Femur (tissue), 1 donor: ENCODE results near the gene CCDC187.
A peak's percentile ranks its signal among the peaks of the same experiment; 100 is the strongest.

Experiments
- DNase-seq: peaks from one replicate; pipeline ENCODE4 v3.0.0-alpha.2; 2017

The CCDC187 gene

DNA sequence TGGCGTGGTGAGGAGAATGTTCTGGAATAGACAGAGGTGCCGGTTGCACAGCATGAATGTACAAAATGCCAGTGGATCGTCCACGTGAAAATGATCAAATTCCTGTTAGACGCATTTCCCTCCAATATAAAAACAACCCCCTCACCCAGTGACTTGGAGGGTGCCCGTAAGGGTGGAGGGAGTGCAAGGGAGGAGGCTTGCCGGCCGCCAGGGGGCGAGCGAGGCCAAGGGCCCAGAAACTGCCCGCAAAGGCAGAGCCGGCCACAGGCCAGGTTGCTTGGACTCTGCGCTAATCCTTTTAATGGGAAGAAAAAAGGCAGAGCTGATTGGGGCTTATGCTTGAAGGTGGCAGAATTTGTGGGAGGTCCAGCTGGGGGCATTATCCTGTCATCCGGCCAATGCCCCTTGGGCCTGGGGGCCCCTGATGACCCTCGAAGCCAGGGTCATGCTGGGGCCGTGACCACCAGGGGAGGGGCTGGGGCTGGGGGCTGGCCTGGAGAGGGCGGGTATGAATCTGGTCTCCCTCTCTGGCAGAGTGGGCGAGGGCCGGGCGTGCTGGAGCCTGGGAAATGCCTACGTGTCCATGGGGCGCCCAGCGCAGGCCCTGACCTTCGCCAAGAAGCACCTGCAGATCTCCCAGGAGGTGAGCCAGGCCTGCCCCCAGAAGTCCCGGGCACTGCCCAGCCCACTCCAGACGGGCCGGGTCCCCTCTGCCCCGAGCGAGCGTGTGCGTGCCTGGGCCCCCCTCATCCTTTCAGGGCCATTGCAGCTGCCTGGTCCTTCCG, 35.5 kb upstream of the CCDC187 start:
- peak; percentile 75 for DNase-seq

DNA sequence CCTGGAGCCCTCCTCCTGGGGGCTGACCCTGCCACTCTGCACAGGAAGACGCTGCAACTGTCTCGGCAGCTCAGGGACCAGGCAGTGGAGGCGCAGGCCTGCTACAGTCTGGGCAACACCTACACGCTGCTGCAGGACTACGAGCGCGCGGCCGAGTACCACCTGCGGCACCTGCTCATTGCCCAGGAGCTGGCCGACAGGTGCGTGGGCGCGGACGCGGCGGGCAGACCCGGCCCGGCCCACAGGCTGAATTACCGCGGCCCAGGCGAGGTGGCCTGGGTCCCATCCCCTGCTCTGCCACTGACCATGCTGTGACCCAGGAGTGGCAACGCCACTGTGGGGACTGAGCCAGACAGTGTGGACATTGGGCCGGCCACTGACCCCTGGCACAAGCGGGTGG, 34.6 kb upstream of the CCDC187 start:
- no peak for DNase-seq

DNA sequence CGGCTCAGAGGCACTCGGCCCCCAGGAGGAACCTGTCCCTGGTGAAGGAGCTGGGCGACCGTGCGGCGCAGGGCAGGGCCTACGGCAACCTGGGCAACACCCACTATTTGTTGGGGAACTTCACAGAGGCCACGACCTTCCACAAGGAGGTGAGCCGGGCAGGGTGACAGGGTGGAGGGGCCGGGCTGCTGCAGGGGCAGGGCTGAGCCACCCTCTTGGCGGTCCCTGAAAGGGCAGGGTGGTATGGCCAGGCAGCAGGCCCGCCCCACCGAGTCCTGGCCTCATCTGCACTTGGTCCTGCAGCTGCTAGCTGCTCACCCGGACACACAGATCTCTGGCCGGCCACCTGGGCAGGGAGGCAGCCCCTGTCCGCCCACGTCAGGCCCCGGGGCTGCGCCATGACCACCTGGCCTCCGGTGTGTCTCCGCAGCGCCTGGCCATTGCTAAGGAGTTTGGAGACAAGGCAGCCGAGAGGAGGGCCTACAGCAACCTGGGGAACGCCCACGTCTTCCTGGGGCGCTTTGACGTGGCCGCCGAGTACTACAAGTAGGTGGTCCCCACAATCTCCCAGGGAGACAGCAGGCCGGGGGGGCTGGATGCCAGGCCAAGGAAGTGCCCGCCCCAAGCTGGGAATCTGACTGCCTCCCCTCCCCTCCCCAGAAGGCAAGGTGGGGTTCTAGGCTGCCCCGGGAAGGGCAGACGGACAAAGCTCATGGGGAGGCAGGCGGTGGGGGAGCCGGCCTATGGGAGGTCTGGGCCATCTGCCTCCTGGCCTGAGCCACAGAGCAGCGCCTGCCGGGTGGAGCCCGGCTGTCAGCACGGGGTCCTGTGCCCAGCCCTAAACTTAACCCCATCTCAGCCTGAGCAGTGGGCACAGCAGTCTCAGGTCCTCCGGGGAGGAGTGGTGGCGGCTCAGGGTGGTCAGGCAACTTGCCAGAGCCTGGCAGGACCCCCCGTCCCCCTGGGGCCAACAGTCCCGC, 33.8 kb upstream of the CCDC187 start:
- DNase-seq = no peak

DNA sequence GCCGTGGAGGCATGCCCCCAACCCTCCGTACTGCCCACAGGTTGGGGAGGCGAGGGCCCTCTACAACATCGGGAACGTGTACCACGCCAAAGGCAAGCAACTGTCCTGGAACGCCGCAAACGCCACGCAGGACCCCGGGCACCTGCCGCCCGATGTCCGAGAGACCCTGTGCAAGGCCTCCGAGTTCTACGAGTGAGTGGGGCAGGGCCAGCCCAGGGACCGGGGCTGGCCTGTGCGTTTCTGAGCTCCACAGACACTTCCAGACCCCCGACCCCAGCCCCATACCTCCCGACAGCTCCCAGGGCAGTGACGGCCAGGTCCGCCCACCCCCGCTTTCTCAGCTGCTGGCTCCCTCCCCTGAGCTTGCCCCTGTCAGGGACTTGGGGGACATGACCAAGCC, 33.0 kb upstream of the CCDC187 start:
- DNase-seq = no peak

DNA sequence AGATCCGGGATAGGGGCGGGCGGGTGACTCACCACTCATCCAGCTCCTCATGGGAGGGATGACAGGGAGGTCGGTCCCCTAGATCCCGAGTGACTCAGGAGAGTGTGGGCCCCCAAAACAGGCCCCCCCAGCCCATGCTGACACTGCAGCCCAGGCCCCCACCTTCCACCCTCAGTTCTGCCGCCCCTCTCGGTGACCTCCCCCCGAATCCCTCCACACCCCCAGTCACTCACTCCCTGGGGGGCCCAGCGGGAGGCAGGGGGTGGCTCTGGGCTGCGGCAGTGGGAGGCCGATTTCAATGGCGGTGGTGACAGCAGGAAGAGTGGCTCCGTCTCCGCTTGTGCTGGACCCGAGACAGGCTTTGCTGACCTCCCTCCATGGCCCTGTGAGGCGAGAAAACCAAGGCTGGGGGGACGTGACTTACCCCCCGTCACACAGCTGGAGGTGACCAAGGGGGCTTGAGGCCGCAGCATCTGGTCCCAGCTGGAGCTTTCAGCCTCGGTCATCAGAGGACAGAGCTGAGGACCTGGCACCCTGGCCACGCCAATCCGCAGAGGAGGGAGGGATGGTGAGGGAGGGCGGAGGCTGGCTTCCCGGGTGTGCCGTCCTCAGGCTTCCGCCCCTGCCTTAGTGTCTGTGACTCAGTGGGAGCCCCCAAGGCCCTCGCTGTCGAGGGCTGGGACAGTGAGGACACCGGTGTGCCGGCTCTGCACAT, 32.4 kb upstream of the CCDC187 start:
- DNase-seq = no peak

DNA sequence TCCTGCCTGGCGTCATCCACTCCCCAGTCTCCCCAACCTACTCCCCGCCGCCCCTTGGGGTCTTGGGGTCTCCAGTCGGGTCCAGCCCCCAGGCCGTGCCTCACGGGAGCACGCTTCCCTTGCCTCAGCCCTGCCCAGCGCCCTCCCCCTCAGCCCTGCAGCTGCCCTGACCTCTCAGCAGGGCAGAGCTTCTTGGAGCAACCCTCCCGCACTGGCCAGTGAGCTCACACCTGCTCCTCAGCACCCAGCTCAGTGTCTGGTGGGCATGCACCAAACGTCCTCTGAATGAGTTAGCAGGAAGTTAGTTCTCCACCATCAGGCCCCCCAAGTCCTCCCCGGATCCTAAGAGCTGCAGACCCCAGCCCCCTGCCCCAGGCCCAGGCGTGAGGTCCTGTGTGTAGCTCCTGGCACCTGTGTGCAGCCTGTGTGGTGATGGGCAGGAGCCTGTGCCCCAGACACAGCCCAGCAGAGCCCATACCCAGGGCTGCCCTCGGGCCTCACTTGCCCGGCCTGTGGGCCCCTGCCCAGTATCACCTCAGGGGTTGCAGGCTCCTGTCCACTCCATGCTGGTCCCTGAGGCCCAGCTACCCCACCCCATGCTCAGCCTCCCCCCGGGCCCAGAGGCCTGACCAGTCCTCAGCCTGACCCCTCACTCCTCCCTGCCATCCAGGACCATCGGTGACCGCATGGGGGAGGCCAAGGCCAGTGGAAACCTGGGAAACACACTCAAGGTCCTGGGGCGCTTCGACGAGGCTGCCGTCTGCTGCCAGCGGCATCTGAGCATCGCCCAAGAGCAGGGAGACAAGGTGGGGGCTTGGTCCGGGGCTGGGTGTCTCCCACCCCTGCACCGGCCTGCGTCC, 31.6 kb upstream of the CCDC187 start:
- no peak for DNase-seq

DNA sequence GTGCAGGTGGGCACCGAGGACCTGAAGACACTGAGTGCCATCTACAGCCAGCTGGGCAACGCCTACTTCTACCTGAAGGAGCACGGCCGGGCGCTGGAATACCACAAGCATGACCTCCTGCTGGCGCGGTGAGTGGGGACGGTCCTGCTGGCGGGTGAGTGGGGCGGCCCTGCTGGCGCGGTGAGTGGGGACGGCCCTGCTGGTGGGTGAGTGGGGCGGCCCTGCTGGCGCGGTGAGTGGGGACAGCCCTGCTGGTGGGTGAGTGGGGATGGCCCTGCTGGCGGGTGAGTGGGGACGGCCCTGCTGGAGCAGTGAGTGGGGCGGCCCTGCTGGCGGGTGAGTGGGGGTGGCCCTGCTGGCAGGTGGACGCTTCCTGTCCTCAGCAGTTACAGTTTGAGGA, 30.6 kb upstream of the CCDC187 start:
- no peak for DNase-seq

DNA sequence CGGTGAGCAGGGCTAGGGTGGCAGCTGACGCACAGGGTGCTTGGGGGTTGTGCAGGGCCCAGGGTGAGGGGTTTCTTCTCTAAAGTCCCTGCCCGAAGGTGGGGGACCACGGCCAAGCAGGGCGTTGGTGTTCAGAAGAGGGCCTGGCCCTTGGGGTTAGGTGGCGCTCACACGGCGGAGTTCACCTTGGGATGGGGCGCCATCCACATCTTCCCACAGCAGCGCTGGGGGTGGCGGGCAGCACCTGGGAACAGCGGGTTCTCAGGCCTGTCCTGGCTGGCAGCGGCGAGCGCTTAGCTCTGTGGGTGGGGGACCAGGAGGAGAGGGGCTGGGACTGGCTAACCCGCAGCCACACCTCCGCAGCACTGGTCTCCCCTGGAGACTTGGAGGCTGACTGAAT, 29.6 kb upstream of the CCDC187 start:
- DNase-seq = no peak

DNA sequence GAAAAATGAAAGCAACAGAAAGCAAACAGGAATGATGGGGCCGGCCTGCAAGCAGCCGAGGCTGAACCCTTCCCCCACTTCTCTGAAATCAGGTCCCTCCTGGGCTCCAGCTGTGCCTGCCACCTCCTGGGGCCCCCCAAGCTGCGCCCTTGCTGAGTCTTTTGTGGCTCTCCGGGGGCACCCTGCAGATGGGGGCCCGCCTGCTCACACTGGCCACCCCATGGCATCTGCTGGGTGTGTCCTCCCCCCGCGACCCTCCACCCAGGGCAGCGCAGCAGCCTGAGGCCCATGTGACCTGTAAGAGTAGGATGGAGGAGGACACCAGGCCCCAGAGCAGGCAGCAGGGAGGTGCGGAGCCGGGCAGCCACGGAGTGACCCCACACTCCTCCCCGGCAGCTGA, 29.2 kb upstream of the CCDC187 start:
- no peak for DNase-seq

DNA sequence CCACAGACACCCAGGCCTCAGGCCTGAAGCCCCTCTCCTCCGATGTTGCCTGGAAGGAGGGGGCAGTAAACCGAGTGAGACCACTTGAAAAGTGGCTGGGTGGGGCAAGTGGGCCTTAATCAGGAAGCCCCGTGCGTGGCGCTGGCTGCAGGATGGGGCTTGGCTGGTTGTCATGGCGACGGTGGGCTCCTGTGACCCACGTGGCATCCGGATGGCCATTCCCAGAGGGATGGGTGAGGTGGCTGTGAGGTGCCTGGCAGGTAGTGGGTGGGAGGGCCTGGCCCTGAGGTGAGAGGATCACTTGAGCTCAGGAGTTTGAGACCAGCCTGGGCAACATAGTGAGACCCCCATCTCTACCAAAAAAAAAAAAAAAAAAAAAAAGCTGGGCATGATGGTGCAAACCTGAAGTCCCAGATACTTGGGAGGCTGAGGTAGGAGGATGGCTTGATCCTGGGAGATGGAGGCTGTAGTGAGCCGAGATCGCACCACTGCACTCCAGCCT, 28.6 kb upstream of the CCDC187 start:
- DNase-seq = no peak

DNA sequence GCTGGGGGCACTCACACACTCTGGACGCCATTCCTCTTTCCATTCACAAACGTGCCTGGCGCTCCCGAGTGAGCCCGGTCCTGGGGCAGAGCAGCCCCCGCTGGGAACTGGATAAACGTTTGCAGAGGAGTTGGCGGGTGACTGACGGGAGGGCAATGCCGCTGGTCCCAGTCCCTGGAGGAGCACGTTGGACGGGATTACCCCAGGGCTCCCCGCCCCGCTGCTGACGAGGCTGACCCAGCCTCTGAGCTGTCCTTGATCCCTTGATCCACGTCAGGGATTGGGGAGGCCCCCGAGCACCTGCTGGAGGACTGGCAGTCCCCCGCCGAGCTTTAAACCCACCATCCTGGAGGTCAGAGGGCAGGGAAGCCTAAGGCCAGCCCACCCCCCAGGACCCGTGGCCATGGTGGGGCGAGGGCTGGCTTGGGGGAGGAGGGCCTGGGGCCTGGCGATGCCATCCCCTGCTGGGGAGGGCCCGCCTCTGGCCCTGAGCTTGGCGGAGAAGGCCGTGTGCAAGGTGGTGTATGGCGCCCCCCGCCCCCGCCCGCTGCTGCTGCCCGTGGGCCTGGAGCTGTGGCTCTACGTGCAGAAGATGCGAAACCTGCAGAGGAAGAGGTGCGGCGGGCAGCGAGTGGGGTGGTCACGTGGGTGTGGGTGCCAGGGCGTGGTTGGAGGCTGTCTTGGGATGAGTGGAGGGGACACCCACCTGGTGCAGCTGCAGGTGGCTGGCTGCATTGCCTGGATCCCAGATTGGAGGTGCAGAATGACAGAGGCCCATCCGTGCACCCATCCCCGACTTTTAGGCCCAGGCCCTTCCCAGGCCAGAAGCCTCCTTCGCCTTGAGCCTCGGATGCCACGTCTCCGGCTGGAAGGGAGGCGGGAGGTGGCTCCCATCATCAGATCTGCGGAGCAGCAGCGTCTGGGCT, 27.9 kb upstream of the CCDC187 start:
- no peak for DNase-seq

DNA sequence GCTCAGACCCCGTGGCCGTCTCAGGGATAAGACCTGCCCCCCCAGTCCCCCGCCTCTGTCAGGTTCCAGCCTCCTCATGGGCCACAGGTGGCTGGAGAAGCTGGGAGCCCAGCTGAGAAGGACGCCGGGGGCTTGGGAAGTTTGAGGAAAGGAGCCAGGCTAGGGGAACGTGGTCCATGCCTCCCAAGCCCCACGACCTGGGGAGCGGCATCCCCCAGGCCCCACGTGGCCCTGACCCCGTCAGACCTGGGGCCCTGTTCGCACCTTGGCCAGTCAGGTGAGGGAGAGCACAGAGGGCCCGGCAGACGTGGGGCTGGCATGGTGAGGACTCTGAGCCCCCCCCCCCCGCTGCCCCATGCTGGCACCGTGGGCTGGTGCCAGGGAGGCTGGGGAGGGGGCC, 27.1 kb upstream of the CCDC187 start:
- DNase-seq = no peak

DNA sequence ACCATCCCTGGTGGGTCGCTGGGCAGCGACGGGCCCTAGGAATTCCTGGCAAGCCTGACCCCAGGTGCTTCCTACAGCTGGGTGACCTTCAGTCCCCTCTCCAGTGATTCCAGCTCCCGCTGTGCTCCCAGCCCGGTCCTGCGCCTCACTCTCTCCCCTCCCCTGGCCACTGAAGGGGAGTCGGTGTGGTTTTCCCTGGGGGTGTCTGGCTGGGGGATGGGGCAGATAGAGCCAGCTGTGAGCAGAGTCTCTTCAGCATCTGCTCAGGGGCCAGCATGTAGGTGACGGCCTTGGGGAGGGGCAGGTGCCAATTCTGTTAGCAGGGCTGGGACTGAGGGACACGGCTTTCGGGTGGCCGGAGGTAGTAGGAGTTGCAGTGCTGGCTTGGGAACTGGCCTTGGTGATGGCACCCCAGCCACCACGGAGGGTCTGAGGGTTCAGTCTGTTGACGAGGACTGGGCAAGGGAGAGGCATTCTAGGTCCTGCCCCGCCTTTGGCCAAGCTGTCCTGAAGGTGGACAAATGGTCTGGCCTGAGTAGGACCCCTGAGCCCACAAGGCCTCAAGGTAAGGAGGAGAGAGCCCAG, 26.6 kb upstream of the CCDC187 start:
- no peak for DNase-seq

DNA sequence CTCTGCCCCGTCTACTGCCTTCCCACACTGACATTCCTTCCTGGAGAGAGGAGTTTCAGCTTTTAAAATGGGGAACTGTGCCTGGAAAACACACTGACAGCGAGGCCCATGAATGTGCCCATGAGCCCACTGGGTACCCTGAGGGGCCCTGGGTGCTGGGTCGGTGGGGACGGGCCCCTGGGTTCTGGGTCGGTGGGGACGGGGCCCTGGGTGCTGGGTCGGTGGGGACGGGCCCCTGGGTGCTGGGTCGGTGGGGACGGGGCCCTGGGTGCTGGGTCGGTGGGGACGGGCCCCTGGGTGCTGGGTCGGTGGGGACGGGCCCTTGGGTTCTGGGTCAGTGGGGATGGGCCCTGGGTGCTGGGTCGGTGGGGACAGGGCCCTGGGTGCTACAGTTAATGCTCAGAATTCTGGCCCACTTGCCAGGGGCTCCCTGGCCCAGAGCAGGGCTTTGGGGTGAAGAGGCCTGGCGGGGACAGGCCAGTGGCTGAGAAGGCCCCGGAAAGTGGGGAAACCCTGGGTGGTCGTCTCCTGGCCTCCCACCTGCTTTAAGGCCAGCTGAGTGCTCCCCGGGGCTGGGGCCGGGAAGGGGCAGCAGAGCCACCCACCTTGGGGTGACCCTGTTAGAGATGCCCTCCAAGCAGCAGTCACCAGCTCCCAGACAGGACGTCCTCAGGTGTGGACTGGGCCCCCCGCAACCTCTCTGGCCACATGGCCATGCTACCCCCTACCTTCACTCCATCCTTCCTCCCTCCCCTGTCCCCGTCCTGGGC, 25.9 kb upstream of the CCDC187 start:
- no peak for DNase-seq

DNA sequence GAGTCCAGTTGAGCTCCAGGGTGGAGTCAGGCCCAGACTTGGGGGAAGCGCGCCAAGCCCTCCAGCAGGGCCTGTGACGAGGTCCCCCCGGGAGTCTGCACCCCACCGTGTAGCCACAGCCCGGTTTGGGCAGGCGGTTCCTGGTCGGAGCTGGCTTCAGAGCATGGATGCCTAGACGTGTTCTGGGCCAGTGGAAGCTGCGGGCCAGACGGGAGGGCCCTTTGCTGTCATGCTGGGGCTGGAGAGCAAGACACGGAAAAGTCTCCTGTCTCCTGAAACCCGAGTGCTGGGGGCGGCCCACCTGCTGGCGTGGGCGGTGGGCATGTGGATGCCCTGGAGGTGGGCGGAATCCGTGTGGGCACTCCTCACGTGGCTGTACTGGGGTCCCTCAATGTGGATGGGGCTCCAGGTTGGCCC, 25.3 kb upstream of the CCDC187 start:
- no peak for DNase-seq

DNA sequence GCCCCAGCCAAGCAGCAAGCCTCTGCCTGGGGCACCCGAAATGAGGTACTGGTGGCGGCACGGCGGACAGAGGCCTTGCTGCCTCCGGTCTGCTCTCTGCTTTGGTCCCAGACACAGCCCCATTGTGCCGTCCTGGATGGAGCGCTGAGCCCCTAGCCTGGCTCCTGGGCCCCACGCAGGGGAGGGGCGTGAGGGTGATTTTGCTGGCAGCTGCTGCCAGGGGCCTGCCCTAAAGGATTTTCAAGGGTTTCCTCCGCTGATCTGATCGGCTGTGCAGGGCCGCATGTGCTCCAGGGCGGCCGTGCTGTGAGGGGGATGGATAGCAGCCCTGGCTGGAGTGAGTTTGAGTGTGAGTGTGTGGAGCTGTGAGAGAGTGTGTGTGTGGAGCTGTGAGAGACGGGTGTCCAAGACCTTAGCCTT, 24.7 kb upstream of the CCDC187 start:
- peak; percentile 80 for DNase-seq

DNA sequence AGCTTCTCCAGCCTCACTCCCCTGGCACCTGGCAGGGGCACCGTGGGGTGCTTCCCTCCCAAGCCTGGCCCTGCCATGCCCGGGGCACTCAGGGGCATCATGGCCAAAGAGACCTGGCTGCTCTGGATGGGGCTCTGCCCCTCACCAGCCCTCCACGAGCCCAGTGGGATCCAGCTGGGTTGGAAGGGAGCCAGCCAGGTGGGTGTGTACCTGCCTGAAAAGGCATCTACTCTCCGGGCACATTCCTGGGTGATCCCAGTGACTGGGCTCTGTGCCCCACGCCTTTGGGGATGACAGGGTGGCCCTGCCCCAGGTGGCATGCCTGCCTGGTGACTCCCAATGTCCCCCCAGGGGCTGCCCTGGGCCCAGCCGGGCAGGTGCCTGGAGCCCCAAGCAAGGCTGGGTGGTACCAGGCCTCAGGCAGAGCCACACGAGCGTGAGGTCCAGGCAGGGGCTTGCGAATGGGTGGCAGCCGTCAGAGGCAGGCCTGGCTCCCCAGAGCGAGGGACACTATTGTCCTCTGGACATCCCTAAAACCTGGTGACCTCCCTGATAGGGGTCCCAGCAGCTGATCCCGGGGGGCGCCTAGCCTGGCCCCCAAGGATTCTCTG, 24.2 kb upstream of the CCDC187 start:
- DNase-seq = no peak

DNA sequence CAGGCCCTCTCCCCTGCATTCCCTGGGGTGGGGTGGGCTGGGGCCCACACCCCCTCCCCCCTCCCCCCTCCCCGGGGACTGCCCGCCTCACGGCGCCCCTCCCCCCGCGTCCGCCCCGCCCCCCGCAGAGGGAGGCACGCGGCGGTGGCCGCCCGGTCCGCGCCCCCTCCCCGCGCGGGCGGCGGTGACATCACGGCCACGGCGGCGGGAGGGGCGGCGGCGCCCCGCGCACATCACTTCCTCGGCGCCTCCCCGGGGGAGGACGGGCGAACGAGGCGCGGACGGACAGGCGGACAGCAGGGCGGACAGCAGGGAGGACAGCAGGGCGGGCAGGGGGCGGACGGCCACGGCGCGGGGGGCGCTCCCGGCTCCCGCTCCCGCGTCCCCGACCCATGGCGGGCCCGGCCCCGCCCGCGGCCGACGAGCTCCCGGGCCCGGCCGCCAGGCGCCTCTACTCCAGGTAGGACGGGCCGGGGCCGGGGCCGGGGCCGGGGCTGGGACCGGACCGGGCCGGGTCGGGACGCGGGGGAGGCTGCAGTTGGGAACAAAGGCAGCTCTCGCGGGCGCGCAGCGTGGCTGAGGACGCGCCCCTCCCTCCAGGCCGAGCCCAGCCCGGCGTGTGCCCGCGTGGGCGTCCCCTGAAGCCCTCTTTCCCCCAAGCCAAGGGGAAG, 23.5 kb upstream of the CCDC187 start, which contains the start of gene GPSM1:
GPSM1 (plus strand) TSS at position 236 of the 671 bp plus-strand sequence; CDS start at position 393, 157 bp downstream.
- peak; percentile 78 for DNase-seq
